Gastroesophageal sphincter (tissue), 4 donors: ENCODE results near the gene PRR5L. TPM values are rescaled to one million over a fixed set of nuclear protein-coding genes. Genes with fewer than 3 reads are reported as not detected.

ENCODE experiments used
- ATAC-seq: fragments of 150-250 bp; one replicate; pipeline ENCODE4 v1.9.1; 2016; ENCODE audit warnings: mild to moderate bottlenecking, moderate library complexity
- H3K27ac ChIP-seq, 4 donors: fragments of 200-600 bp; sonication (generic) in 3 of 4; 1 replicate in 3 of 4; 2 replicates in 1 of 4; pipeline ENCODE4 v1.5.1; 2016 to 2019
- H3K27me3 ChIP-seq: fragments of 200-600 bp; sonication (generic); one replicate; pipeline ENCODE4 v1.5.1; 2019
- H3K36me3 ChIP-seq, 2 donors: fragments of 200-600 bp; sonication (generic); one replicate each; pipeline ENCODE4 v1.5.1; 2019; ENCODE audit warnings: control low read depth in 1 of 2
- H3K4me1 ChIP-seq, 3 donors: fragments of 200-600 bp; sonication (generic); 1 replicate in 2 of 3; 2 replicates in 1 of 3; pipeline ENCODE4 v1.5.1; 2016 to 2019; ENCODE audit warnings: control low read depth in 2 of 3
- H3K4me3 ChIP-seq, 2 donors: fragments of 200-600 bp; sonication (generic); one replicate each; pipeline ENCODE4 v1.5.1; 2019; ENCODE audit warnings: mild to moderate bottlenecking in 1 of 2, moderate library complexity in 1 of 2
- H3K9me3 ChIP-seq, 3 donors: fragments of 200-600 bp; sonication (generic); one replicate each; pipeline ENCODE4 v1.5.1; 2017 to 2019; ENCODE audit warnings: control low read depth in 2 of 3
- EP300 ChIP-seq: sonication (generic); formaldehyde crosslinking; IDR thresholded peaks from one replicate; pipeline ENCODE4 v1.6.1; 2017; ENCODE audit warnings: antibody characterized with exemption, mild to moderate bottlenecking
- POLR2A ChIP-seq, 2 donors: fragments of 450-650 bp; IDR thresholded peaks; one replicate each; pipeline ENCODE4 v1.6.1; 2017; ENCODE audit warnings: antibody characterized with exemption in 2 of 2, mild to moderate bottlenecking in 2 of 2, moderate library complexity in 1 of 2
- POLR2AphosphoS5 ChIP-seq: sonication (generic); formaldehyde crosslinking; IDR thresholded peaks from one replicate; pipeline ENCODE4 v1.6.1; 2017; ENCODE audit warnings: antibody characterized with exemption
- WGBS, 2 donors: methylation state at CpG; one replicate each; pipeline ENCODE4 v1.1.5; 2018; ENCODE audit warnings: low coverage in 1 of 2; 5-methylcytosine and 5-hydroxymethylcytosine counted together
- total RNA-seq, 4 donors: library from RNA; depleted of rRNA; stranded (reverse); fragments of >200 nt; gene quantifications; one replicate each; pipeline ENCODE4 v1.1.0, GENCODE V29; 2016
- TF ChIP-seq, protein P1 (sequence below), 4 experiments: fragments of 200-600 bp in 2 of 4; fragments of 450-650 bp in 2 of 4; sonication (generic) in 1 of 4; IDR thresholded peaks; one replicate each; pipeline ENCODE4 v1.5.1; 2017 to 2019; ENCODE audit warnings: antibody characterized with exemption in 4 of 4, mild to moderate bottlenecking in 2 of 4, moderate library complexity in 2 of 4

The PRR5L gene
- total RNA-seq, 4 donors from 2014 or later, result 2.8 to 9.7 (median 7.5) TPM

DNA sequence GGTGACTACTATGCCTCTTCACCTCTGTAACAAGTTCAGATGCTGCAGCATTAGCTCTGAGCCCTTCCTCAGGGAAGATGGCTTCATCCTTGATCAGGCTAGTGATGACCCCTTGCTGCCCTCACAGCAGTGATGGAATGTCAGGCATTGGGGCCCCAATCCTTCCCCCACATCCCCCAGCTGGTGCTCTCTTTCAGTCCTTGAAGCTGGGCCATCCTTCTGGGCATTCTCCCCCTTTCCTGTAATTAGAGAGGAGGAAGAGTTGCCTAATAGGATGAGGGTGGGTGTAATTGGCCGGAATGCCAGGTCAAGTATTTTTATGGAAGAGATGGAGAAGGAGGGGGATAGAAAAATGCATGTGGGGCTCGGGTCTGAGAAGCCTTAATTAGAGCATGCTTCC is 151.4 kb downstream of the PRR5L start:
- H3K36me3 ChIP-seq, result no peaks in the 10 kb centered on the region
- 43 to 54% methylated on average over 1 to 2 of the region's 2 CpGs for WGBS, 2 donors
- no peaks in the 10 kb centered on the region for H3K9me3 ChIP-seq
- no peak for ATAC-seq
- peaks cover 0 to 17% (median 0%) of the 10 kb centered on the region in 3 donors for H3K4me1 ChIP-seq
- H3K27ac ChIP-seq, result no peak overlapping the region
- H3K4me3 ChIP-seq, result no peak overlapping the region
- H3K27me3 ChIP-seq, result no peaks in the 10 kb centered on the region
- TF ChIP-seq EP300 (no peak), POLR2AphosphoS5 (no peak), POLR2A (IDR thresholded peaks at IDR 0.05) (no peak)
- TF ChIP-seq, protein P1, sequence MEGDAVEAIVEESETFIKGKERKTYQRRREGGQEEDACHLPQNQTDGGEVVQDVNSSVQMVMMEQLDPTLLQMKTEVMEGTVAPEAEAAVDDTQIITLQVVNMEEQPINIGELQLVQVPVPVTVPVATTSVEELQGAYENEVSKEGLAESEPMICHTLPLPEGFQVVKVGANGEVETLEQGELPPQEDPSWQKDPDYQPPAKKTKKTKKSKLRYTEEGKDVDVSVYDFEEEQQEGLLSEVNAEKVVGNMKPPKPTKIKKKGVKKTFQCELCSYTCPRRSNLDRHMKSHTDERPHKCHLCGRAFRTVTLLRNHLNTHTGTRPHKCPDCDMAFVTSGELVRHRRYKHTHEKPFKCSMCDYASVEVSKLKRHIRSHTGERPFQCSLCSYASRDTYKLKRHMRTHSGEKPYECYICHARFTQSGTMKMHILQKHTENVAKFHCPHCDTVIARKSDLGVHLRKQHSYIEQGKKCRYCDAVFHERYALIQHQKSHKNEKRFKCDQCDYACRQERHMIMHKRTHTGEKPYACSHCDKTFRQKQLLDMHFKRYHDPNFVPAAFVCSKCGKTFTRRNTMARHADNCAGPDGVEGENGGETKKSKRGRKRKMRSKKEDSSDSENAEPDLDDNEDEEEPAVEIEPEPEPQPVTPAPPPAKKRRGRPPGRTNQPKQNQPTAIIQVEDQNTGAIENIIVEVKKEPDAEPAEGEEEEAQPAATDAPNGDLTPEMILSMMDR (IDR thresholded peaks at IDR 0.05), result no peak

DNA sequence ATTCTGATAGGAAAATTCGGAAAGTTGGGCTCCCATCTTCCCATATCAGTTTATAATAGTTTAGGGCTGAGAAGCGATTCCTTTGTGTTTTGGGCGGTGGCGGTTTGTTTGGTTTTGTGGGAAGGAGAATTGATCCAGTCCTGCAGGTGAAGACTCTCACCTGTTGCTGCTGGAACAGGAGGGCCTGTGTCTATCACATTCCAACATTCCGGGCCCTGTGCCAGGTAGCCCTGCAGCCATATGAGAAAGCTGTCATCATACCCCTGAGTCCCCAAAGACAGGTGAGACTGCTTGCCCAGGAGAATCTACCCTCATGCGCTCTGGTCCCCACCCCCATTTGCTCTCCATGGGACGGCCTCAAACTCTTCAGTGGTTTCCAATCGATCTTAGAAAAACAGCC is 151.9 kb downstream of the PRR5L start:
- TF ChIP-seq, protein P1 (IDR thresholded peaks at IDR 0.05), result no peak
- TF ChIP-seq POLR2A (IDR thresholded peaks at IDR 0.05) (no peak), EP300 (no peak), POLR2AphosphoS5 (no peak)
- Histone ChIP-seq H3K4me1 (peaks cover 0 to 22% (median 0%) of the 10 kb centered on the region in 3 donors), H3K36me3 (no peaks in the 10 kb centered on the region), H3K27me3 (no peaks in the 10 kb centered on the region), H3K9me3 (no peaks in the 10 kb centered on the region), H3K27ac (no peak overlapping the region), H3K4me3 (no peak overlapping the region)
- no peak for ATAC-seq
- WGBS, 2 donors, result 81 to 90% methylated on average over 5 to 6 of the region's 8 CpGs

DNA sequence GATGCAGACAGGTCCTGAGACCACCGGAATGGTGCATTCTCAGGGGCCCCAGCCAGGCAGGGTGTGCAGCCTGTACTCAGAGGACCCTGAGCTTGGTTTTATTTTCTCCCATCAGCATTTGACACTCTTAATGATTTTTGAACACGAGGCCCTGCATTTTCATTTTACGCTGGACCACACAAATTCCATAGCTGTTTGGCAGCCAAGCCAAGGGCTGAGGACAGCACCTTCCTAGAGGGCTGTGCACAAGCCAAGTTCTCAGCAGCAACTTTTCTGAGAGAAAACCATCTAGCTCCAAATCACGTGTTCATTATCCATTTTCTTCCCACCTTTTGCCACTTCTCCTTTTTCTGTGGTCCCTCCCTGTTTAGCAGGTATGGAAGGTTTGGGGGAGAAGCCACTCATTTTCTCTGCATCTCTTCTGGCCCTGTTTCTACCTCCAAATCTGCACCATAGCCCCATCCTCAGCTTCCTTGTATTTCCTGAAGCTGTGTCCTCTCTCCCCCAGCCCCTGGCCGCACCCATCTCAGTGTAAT is 153.5 kb downstream of the PRR5L start:
- peaks cover 0 to 27% (median 0%) of the 10 kb centered on the region in 3 donors for H3K4me1 ChIP-seq
- no peak overlapping the region for H3K27ac ChIP-seq
- H3K4me3 ChIP-seq, result peak overlapping the region in 1 of 2 donors; percentile 24
- H3K27me3 ChIP-seq, result no peaks in the 10 kb centered on the region
- TF ChIP-seq, protein P1 (IDR thresholded peaks at IDR 0.05), result no peak
- TF ChIP-seq POLR2A (IDR thresholded peaks at IDR 0.05), result no peak
- no peak for TF ChIP-seq EP300
- no peak for TF ChIP-seq POLR2AphosphoS5
- H3K9me3 ChIP-seq, result no peaks in the 10 kb centered on the region
- no peak for ATAC-seq
- H3K36me3 ChIP-seq, result no peaks in the 10 kb centered on the region
- 61 to 78% methylated on average over 4 to 5 of the region's 5 CpGs for WGBS, 2 donors

DNA sequence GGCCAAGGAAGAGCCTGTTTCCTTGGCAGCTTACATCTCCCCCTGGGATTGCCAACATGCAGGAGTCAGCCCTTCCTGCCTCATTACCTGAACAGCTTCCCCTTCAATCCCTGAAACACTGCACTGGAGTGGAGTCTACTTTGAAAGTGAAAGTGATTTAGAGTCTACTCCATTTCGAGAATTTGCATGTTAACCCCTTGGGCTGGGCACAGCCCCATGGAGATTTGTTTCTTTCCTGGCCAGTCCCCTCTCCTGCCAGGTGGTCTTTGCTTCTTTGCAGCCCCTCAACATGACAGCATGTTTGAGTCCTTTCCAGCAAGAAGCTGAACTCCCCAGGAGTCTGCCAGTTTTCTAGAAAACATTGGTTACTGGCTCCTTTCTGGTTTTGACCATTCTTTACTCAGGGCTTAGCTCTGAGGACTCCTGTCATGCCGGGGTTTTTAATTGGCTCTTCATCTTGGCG is 154.1 kb downstream of the PRR5L start:
- Histone ChIP-seq H3K36me3 (no peaks in the 10 kb centered on the region), H3K27me3 (no peaks in the 10 kb centered on the region), H3K9me3 (no peaks in the 10 kb centered on the region), H3K4me1 (peaks cover 0 to 31% (median 0%) of the 10 kb centered on the region in 3 donors), H3K27ac (no peak overlapping the region), H3K4me3 (peak overlapping the region in 1 of 2 donors; percentile 24)
- TF ChIP-seq POLR2AphosphoS5 (no peak), POLR2A (IDR thresholded peaks at IDR 0.05) (no peak), EP300 (no peak)
- TF ChIP-seq, protein P1 (IDR thresholded peaks at IDR 0.05), result no peak
- ATAC-seq, result no peak
- 23 to 50% methylated on average over 1 to 3 of the region's 3 CpGs for WGBS, 2 donors

DNA sequence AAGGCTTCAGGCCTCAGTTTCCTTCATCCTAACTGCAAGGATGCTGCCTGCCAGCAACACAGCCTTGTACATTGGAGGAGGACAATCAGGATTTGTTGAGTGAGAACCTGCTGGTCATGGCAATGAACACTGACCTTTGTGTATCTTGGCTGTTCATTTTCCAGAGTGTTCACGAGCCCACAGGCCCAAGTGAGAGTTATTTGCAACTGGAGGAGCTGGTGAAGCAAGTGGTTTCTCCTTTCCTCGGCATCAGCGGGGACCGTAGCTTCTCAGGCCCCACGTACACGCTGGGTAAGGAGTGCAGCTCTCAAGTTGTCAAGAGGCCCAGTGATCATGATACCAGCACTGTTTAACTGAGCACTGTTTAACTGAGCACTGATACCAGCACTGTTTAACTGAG is 155.0 kb downstream of the PRR5L start:
- no peak for ATAC-seq
- TF ChIP-seq EP300, result no peak
- no peak for TF ChIP-seq POLR2A (IDR thresholded peaks at IDR 0.05)
- TF ChIP-seq, protein P1 (IDR thresholded peaks at IDR 0.05), result no peak
- no peak for TF ChIP-seq POLR2AphosphoS5
- Histone ChIP-seq H3K27me3 (no peaks in the 10 kb centered on the region), H3K9me3 (no peaks in the 10 kb centered on the region), H3K4me3 (no peak overlapping the region), H3K36me3 (no peaks in the 10 kb centered on the region), H3K27ac (no peak overlapping the region), H3K4me1 (peaks cover 0 to 39% (median 2%) of the 10 kb centered on the region in 3 donors)
- 97% methylated on average over 5 of the region's 6 CpGs; no CpG with 5 or more reads in 1 of the 2 donors for WGBS, 2 donors
